ENCODE data around the gene AK1.

The AK1 gene

GRCh38 chr9:127899128-127899943, 21.9 kb upstream of the AK1 start, which contains the start of gene ST6GALNAC6:
Gene ST6GALNAC6, minus strand, starts transcription at chr9:127899603. Its CDS starts 1,622 bp downstream, at chr9:127897981.
- no peak for TF ChIP-seq CTCF (conservative IDR thresholded peaks at IDR 0.05)
- H3K27ac ChIP-seq, result peak within 1 kb of the TSS; percentile 80; the same call in 1 of the 2 replicates

GRCh38 chr9:127898433-127899127, 21.1 kb upstream of the AK1 start:
- H3K27ac ChIP-seq, result peak overlapping the region; percentile 80; the same call in 1 of the 2 replicates
- TF ChIP-seq CTCF (conservative IDR thresholded peaks at IDR 0.05), result no peak

GRCh38 chr9:127897193-127897692, 19.8 kb upstream of the AK1 start:
- no peak overlapping the region for H3K27ac ChIP-seq
- TF ChIP-seq CTCF (conservative IDR thresholded peaks at IDR 0.05), result no peak

- no peak overlapping the region for H3K27ac ChIP-seq
- no peak for TF ChIP-seq CTCF (conservative IDR thresholded peaks at IDR 0.05)
Measured at GRCh38 chr9:127896395-127897192, 19.1 kb upstream of the AK1 start.

- no peak for TF ChIP-seq CTCF (conservative IDR thresholded peaks at IDR 0.05)
- no peak overlapping the region for H3K27ac ChIP-seq
Measured at GRCh38 chr9:127895811-127896210, 18.3 kb upstream of the AK1 start.

- H3K27ac ChIP-seq, result no peak overlapping the region
- TF ChIP-seq CTCF (conservative IDR thresholded peaks at IDR 0.05), result no peak
Measured at GRCh38 chr9:127893392-127893791, 15.9 kb upstream of the AK1 start.
